HG03571 (cell line): ENCODE data around the gene GPA33.
"Not testable (repeated sequence)": the region's sequence is repeated elsewhere in the genome, so short reads cannot be mapped to it uniquely, and the experiment has no call there.

Experiments
- ATAC-seq: cut with Tn5 transposase; IDR thresholded peaks from one replicate; pipeline ENCODE4 v1.9.1; 2021; ENCODE audit not compliant: unreplicated experiment

Gene GPA33

GRCh38 chr1:167059045-167059808 is 30.9 kb downstream of the GPA33 start:
- no peak for ATAC-seq

- ATAC-seq = no peak
Observed at GRCh38 chr1:167057241-167057688, 32.9 kb downstream of the GPA33 start.

- ATAC-seq = no peak
Observed at GRCh38 chr1:167056529-167057231, 33.5 kb downstream of the GPA33 start.

- no peak for ATAC-seq
Observed at GRCh38 chr1:167054946-167055630, 35.1 kb downstream of the GPA33 start.

GRCh38 chr1:167054531-167054930 is 35.6 kb downstream of the GPA33 start:
- ATAC-seq = no peak

- ATAC-seq = no peak
Observed at GRCh38 chr1:167052389-167052788, 37.8 kb downstream of the GPA33 start.

- ATAC-seq = no peak
Observed at GRCh38 chr1:167051907-167052306, 38.3 kb downstream of the GPA33 start.

- peak; percentile 94 for ATAC-seq
Observed at GRCh38 chr1:167043752-167044488, 46.3 kb downstream of the GPA33 start.

GRCh38 chr1:167033646-167034045 is 56.5 kb downstream of the GPA33 start:
- ATAC-seq = no peak

GRCh38 chr1:167029553-167029952 is 60.6 kb downstream of the GPA33 start:
- not testable (repeated sequence) for ATAC-seq

- peak; percentile 66 for ATAC-seq
Observed at GRCh38 chr1:167022384-167022783, 67.8 kb downstream of the GPA33 start.

- ATAC-seq = no peak
Observed at GRCh38 chr1:167016100-167016750, 74.0 kb downstream of the GPA33 start.

- ATAC-seq = no peak
Observed at GRCh38 chr1:167013108-167013929, 76.9 kb downstream of the GPA33 start.

GRCh38 chr1:167012570-167012969 is 77.6 kb downstream of the GPA33 start:
- ATAC-seq = no peak

- ATAC-seq = no peak
Observed at GRCh38 chr1:167011560-167012191, 78.5 kb downstream of the GPA33 start.

GRCh38 chr1:167003711-167004110 is 86.5 kb downstream of the GPA33 start:
- ATAC-seq = no peak
